ENCODE results near the gene SMAD3. TPM values are rescaled to one million over a fixed set of nuclear protein-coding genes. Genes with fewer than 3 reads are reported as not detected.

SMAD3 gene
- total RNA-seq, 2 experiments from 2014 or later: 33.7 to 40.8 TPM

DNA sequence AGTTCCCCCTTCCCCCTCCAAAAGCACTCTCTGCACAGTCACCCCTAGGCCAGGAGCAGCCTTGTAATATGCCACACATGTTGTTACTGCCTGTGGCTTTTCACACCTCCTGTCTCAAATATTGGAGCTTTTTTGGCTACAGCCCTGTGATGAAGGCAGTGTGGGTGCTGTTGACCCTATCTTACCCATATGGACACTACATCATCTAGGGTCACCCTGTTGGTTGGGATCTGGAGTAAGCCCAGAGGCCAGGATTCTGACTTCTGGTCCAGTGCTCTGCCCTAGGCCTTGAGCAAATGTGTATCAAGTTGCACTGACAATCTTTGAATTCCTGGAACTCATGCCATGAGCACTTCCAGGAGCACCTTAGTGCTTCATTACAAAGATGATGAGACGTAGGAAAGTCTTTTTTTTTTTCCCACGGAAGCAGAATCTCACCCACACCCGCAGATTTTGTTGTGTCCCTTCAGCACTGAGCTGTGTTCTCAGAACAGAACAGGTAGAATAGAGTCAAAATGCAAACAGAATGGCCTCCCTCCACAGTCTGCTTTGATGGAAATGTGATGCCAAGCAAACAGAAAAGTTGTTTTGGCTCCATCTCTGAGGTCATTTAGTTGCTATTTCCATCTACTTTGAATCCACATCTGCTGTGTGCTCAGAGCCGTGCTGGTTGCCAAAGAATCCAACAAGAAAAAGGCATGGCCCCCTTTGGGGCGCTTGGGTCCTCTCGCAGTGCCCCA is 49.6 kb downstream of the SMAD3 start:
- ChIA-PET POLR2A (interaction anchor here (0.7 to 1.4 kb wide), 2 partner anchors 14 to 18 kb away, joined by 3 read pairs; no protein-coding TSS in a partner anchor), CTCF (no interaction called here)
- Mint-ChIP-seq H3K9me3 (ENCODE audit: low read depth) (peaks cover 10% of the 10 kb centered on the region), H3K4me1 (peaks cover 93% of the 10 kb centered on the region), H3K36me3 (ENCODE audit: low read depth) (peaks cover 23% of the 10 kb centered on the region), H3K4me3 (no peak overlapping the region), H3K27ac (peak overlapping the region; percentile 82), H3K27me3 (no peaks in the 10 kb centered on the region)
- ATAC-seq: peak; percentile 68
- intact Hi-C loops (cut with DNase I, micrococcal nuclease): loop anchor here in 1 of 2 experiments (1.0 kb wide), 1 partner anchor 12 kb away; no protein-coding TSS in a partner anchor
- DNase-seq: no peak

DNA sequence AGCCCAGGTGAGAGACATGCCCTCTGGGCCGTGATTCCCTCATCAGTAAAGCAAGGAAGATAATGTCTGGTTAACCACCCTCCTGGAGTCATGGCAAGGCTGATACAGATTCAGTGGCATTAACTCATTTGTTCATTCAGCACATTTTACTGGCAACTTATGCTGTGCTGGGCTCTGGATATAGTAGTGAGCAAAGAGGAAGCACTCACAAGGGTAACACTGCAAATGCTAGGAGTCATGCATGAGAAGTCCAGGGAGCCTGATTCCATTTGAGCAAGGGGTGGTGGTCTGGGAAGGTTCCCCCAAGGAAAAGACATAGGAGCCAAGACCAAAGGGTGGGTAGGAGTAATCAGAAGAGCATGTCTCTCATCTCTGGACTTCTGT is 50.2 kb downstream of the SMAD3 start:
- H3K4me1 Mint-ChIP-seq: peaks cover 93% of the 10 kb centered on the region
- H3K4me3 Mint-ChIP-seq: no peak overlapping the region
- no peaks in the 10 kb centered on the region for H3K27me3 Mint-ChIP-seq
- H3K27ac Mint-ChIP-seq: peak overlapping the region; percentile 82
- peaks cover 7% of the 10 kb centered on the region for H3K9me3 Mint-ChIP-seq (ENCODE audit: low read depth)
- POLR2A ChIA-PET: interaction anchor here (1.4 kb wide), 1 partner anchor 14 kb away, joined by 3 read pairs; no protein-coding TSS in a partner anchor
- CTCF ChIA-PET: no interaction called here
- no peak for DNase-seq
- intact Hi-C loops (cut with DNase I, micrococcal nuclease): loop anchor here in 1 of 2 experiments (1.0 kb wide), 1 partner anchor 12 kb away; no protein-coding TSS in a partner anchor
- no peak for ATAC-seq
- peaks cover 18% of the 10 kb centered on the region for H3K36me3 Mint-ChIP-seq (ENCODE audit: low read depth)

DNA sequence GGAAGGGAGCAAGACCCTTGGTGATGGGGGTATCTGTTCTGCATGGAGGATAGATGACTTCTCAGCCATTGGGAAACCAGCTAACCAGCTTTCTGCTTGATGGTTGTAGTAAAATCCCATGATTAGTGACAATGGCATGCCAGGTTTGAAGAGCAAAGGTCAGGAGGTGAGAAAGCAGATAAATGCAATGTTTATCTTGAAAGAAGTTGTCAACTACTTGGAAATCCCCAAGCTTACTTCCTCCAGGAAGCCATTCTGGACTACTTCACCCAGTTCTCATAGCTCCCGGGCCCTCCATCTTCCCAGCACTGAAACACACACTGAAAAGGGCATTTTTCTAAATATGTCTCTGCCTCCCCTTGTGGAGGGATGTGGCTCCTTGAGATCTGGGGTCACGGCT is 51.3 kb downstream of the SMAD3 start:
- intact Hi-C loops (cut with DNase I, micrococcal nuclease): loop anchor here in 1 of 2 experiments (1.0 kb wide), 1 partner anchor 14 kb away; no protein-coding TSS in a partner anchor
- CTCF ChIA-PET: interaction anchor here (1.0 to 3.4 kb wide), 3 partner anchors 15 to 170 kb away, joined by 5 to 16 read pairs (median 6); partner anchors contain the start of gene SMAD3
- POLR2A ChIA-PET: interaction anchor here (0.5 to 1.6 kb wide), 3 partner anchors 13 to 135 kb away, joined by 3 to 5 read pairs (median 3); no protein-coding TSS in a partner anchor
- H3K9me3 Mint-ChIP-seq (ENCODE audit: low read depth): no peaks in the 10 kb centered on the region
- peaks cover 93% of the 10 kb centered on the region for H3K4me1 Mint-ChIP-seq
- peaks cover 7% of the 10 kb centered on the region for H3K36me3 Mint-ChIP-seq (ENCODE audit: low read depth)
- no peaks in the 10 kb centered on the region for H3K27me3 Mint-ChIP-seq
- H3K4me3 Mint-ChIP-seq: no peak overlapping the region
- ATAC-seq (no peak), DNase-seq (no peak)
- H3K27ac Mint-ChIP-seq: peak overlapping the region; percentile 82

- ChIA-PET POLR2A (interaction anchor here (1.6 kb wide), 1 partner anchor 16 kb away, joined by 5 read pairs; no protein-coding TSS in a partner anchor), CTCF (interaction anchor here (1.0 to 3.4 kb wide), 5 partner anchors 16 to 171 kb away, joined by 3 to 16 read pairs (median 5); partner anchors contain the start of gene SMAD3)
- H3K9me3 Mint-ChIP-seq (ENCODE audit: low read depth): no peaks in the 10 kb centered on the region
- peaks cover 7% of the 10 kb centered on the region for H3K36me3 Mint-ChIP-seq (ENCODE audit: low read depth)
- ATAC-seq: no peak
- DNase-seq: no peak
- intact Hi-C loops (cut with DNase I, micrococcal nuclease): loop anchor here in 1 of 2 experiments (1.0 kb wide), 1 partner anchor 13 kb away; no protein-coding TSS in a partner anchor
- H3K27me3 Mint-ChIP-seq: no peaks in the 10 kb centered on the region
- H3K4me1 Mint-ChIP-seq: peaks cover 98% of the 10 kb centered on the region
- peak overlapping the region; percentile 82 for H3K27ac Mint-ChIP-seq
- no peak overlapping the region for H3K4me3 Mint-ChIP-seq
Observed at GRCh38 chr15:67117370-67117769, 52.0 kb downstream of the SMAD3 start.

DNA sequence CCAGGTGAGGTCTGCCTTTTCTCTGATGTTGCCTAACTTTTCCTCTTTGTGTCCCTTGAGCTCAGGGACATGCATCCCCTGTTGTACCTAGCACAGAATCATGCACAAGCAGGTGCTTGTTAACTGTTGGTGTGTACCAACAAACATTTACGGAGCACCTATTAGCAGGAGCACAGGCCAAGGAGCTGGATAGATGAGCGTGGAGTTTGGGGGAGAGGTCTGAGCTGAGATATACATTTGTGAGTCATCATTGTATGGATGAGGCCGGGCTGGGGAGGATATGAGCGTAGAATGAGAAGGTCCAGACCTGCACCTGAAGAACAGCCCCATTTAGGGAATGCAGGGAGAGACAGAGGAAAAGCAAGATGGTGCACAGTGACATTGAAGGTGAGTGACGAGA is 53.4 kb downstream of the SMAD3 start:
- Mint-ChIP-seq H3K36me3 (ENCODE audit: low read depth) (peaks cover 4% of the 10 kb centered on the region), H3K4me3 (peak overlapping the region; percentile 0), H3K9me3 (ENCODE audit: low read depth) (no peaks in the 10 kb centered on the region), H3K27ac (peak overlapping the region; percentile 69), H3K4me1 (peaks cover 89% of the 10 kb centered on the region), H3K27me3 (no peaks in the 10 kb centered on the region)
- intact Hi-C loops (cut with DNase I, micrococcal nuclease): no loop called here
- CTCF ChIA-PET: interaction anchor here (1.1 to 3.4 kb wide), 4 partner anchors 9 to 37 kb away, joined by 3 to 16 read pairs (median 4); no protein-coding TSS in a partner anchor
- DNase-seq (no peak), ATAC-seq (no peak)
- POLR2A ChIA-PET: interaction anchor here (0.6 kb wide), 1 partner anchor 15 kb away, joined by 3 read pairs; no protein-coding TSS in a partner anchor

DNA sequence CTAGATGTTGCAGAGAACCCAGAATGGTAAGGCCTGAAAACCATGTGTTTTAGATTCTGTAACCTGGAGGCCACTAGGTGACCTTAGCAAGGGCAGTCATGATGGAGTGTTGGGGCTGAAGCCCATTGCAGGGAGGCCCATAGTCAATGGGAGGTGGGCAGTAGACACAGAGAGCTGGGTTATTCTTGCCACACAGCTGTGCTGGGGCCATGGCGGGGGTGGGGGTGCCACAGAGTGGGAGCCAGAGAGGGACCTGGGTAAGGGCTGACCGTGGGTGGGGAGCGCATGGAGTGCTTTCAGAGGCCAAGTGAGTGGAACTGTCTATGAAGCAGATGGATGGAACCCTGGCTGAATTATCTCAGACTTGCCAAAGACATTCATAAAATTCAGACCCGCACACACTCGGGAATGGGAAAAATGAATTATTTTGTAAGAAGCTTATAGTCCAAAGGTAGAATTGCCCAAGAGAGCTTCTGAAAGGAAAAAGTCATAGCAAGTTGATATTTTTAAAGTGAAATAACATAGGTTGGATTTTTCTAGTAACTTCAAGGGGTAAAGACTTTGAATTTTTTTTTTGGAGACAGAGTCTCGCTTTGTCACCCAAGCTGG is 53.9 kb downstream of the SMAD3 start:
- Mint-ChIP-seq H3K27ac (peak overlapping the region; percentile 69), H3K27me3 (no peaks in the 10 kb centered on the region), H3K36me3 (ENCODE audit: low read depth) (peaks cover 4% of the 10 kb centered on the region), H3K9me3 (ENCODE audit: low read depth) (no peaks in the 10 kb centered on the region), H3K4me3 (peak overlapping the region; percentile 0), H3K4me1 (peaks cover 89% of the 10 kb centered on the region)
- DNase-seq: no peak
- CTCF ChIA-PET: interaction anchor here (0.5 to 3.4 kb wide), 7 partner anchors 9 to 1053 kb away, joined by 3 to 16 read pairs (median 3); no protein-coding TSS in a partner anchor
- no peak for ATAC-seq
- POLR2A ChIA-PET: interaction anchor here (0.6 to 1.1 kb wide), 3 partner anchors 9 to 127 kb away, joined by 3 to 7 read pairs (median 4); no protein-coding TSS in a partner anchor
- intact Hi-C loops (cut with DNase I, micrococcal nuclease): no loop called here

GRCh38 chr15:67120009-67120838 is 54.8 kb downstream of the SMAD3 start:
- H3K4me1 Mint-ChIP-seq: peaks cover 86% of the 10 kb centered on the region
- ATAC-seq (no peak), DNase-seq (no peak)
- H3K4me3 Mint-ChIP-seq: peak overlapping the region; percentile 70
- peak overlapping the region; percentile 98 for H3K27ac Mint-ChIP-seq
- H3K27me3 Mint-ChIP-seq: no peaks in the 10 kb centered on the region
- ChIA-PET CTCF (interaction anchor here (0.5 to 1.1 kb wide), 8 partner anchors 14 to 1054 kb away, joined by 3 to 4 read pairs (median 3); no protein-coding TSS in a partner anchor), POLR2A (interaction anchor here (0.6 to 1.8 kb wide), 6 partner anchors 9 to 1324 kb away, joined by 3 to 7 read pairs (median 6); no protein-coding TSS in a partner anchor)
- intact Hi-C loops (cut with DNase I, micrococcal nuclease): loop anchor here (2.0 kb wide), 2 partner anchors 15 to 31 kb away; no protein-coding TSS in a partner anchor
- H3K9me3 Mint-ChIP-seq (ENCODE audit: low read depth): no peaks in the 10 kb centered on the region
- H3K36me3 Mint-ChIP-seq (ENCODE audit: low read depth): peaks cover 5% of the 10 kb centered on the region

- Mint-ChIP-seq H3K4me1 (peaks cover 82% of the 10 kb centered on the region), H3K4me3 (peak overlapping the region; percentile 70), H3K27ac (peak overlapping the region; percentile 98), H3K36me3 (ENCODE audit: low read depth) (peaks cover 8% of the 10 kb centered on the region), H3K9me3 (ENCODE audit: low read depth) (no peaks in the 10 kb centered on the region), H3K27me3 (no peaks in the 10 kb centered on the region)
- DNase-seq (peak; percentile 93), ATAC-seq (peak; percentile 88)
- ChIA-PET CTCF (interaction anchor here (0.5 to 1.0 kb wide), 5 partner anchors 13 to 174 kb away, joined by 3 to 4 read pairs (median 3); no protein-coding TSS in a partner anchor), POLR2A (interaction anchor here (0.6 to 1.8 kb wide), 5 partner anchors 8 to 20 kb away, joined by 3 to 7 read pairs (median 6); no protein-coding TSS in a partner anchor)
- intact Hi-C loops (cut with DNase I, micrococcal nuclease): loop anchor here (1.0 to 2.0 kb wide), 3 partner anchors 14 to 36 kb away; no protein-coding TSS in a partner anchor
Observed at GRCh38 chr15:67120839-67121643, 55.6 kb downstream of the SMAD3 start.

DNA sequence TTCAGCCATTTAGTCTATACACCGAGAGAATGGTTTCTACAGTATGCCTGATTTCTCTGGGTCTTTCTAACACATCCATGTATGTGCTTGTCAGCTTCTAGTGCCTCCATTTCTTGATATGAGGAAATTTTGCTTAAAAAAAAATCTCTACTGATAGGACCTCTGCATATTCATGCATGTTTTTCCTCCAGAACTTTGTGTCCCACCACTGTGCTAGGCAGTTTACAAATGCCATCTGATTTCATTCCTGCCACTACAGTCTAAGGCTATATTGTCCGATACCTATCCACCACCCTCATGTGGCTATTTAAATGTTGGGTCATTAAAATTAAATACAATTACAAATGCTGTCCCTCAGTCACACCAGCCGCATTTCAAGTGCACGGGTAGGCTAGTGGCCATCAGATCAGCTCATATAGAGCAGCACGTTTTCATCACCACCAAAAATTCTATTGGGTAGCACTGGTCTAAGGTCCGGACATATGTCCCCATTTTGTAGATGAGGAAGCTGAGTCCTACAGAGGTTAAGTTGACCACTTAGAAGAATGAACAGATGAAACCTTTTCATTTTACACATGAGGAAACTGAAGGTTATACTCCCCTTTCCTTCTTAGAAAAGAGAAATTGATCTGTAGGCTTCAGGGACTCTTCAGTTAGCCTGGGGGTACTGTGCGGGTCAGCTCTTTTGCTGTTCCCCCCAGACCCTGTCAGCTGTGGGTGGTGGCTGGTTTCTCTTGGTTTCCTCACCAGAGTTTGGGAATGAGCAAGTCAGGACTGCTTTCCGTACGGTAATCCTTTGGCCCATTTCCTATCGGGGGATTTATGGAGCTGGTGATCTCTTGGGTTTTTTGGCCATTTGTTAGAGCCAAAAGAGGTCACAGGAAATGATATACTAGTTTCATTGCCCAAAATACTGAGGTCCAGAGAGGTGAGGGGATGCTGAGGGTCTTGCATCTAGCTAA is 56.5 kb downstream of the SMAD3 start:
- ChIA-PET CTCF (interaction anchor here (0.5 to 1.2 kb wide), 4 partner anchors 9 to 183 kb away, joined by 3 read pairs; no protein-coding TSS in a partner anchor), POLR2A (interaction anchor here (0.6 to 1.8 kb wide), 4 partner anchors 12 to 67 kb away, joined by 3 to 7 read pairs (median 3); no protein-coding TSS in a partner anchor)
- no peak for ATAC-seq
- Mint-ChIP-seq H3K4me1 (peaks cover 79% of the 10 kb centered on the region), H3K4me3 (peak overlapping the region; percentile 70), H3K27ac (peak overlapping the region; percentile 98), H3K9me3 (ENCODE audit: low read depth) (no peaks in the 10 kb centered on the region), H3K36me3 (ENCODE audit: low read depth) (peaks cover 12% of the 10 kb centered on the region), H3K27me3 (no peaks in the 10 kb centered on the region)
- intact Hi-C loops (cut with DNase I, micrococcal nuclease): loop anchor here (1.0 to 2.0 kb wide), 4 partner anchors 13 to 37 kb away; no protein-coding TSS in a partner anchor
- DNase-seq: no peak
